GM03348 (cell line): ENCODE results near the gene TENT5A.
"Not testable (repeated sequence)": the region's sequence is repeated elsewhere in the genome, so short reads cannot be mapped to it uniquely, and the experiment has no call there.

Experiments
- DNase-seq: peaks from one replicate; pipeline ENCODE4 v3.0.0; 2012; ENCODE audit warnings: low spot score

TENT5A gene

GRCh38 chr6:81752084-81752920 is at the start of gene TENT5A:
Gene TENT5A, minus strand, starts transcription at chr6:81752681. Its CDS starts 540 bp downstream, at chr6:81752141.
- peak; percentile 92 for DNase-seq

DNA sequence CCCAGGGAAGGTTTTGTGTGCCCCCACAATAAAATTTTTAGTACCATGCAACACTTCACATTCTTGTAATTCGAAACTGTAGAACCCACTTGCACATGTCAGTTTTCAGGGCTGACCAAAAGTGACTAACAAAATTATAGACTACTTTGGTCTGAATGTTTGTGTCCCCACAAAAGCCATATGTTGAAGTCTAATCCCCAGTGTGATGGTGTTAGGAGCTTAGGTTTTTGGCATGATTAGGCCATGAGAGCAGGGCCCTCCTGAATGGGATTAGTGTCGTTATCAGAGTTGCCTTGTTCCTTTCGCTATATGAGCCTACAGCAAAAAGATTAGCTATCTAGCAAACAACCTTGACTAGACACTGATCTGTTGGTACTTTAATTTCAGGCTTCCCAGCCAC is 49.0 kb upstream of the TENT5A start:
- no peak for DNase-seq

DNA sequence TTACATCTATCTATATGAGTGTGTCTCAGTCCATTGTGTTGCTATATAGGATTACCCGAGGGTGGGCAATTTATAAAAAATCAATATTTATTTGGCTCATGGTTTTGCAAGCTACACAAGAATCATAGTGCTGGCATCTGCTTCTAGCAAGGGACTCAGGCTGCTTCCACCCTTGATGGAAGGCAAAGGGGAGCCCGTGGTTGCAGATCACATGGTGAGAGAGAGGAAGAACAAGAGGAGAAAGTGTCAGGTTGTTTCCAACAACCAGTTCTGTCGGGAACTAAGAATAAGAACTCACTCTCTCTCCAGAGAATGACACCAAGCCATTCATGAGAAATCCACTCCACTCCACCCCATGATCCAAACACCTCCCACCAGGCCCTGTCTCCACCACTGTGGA is 48.2 kb upstream of the TENT5A start:
- DNase-seq: no peak

GRCh38 chr6:81799323-81799722 is 46.8 kb upstream of the TENT5A start:
- DNase-seq: no peak

- DNase-seq: no peak
Measured at GRCh38 chr6:81797591-81797990, 45.1 kb upstream of the TENT5A start.

- no peak for DNase-seq
Measured at GRCh38 chr6:81795890-81796289, 43.4 kb upstream of the TENT5A start.

DNA sequence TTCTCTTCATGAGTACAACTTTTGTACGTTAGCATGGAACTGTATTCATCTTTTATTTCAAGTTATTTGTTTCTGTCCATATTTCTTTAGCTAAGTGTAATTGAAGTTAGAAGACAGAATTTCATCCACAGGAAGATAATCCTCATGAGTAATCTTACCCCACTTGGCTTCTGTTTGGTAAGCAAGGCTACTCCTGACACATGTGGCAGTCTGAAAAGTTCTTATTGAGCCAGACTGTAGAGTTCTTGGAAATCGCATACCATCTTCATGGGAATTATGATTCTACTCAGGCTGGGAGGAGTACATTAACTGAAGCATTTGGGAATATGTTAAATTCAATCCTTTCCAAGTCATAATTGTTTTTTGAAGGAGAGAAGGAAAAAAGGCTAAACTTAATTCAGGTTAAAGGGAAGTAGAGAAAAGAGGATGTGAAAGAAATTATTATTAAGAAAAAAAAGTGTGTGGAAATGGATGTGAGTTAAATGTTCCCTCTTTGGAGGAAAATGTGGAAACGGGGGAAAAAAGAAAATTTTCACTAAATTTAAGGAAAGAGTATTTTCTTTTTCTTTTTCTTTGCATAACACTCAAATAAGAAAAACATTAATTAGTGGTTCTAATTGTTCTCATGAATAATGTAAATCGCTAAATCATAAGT is 41.5 kb upstream of the TENT5A start:
- peak; percentile 11 for DNase-seq

DNA sequence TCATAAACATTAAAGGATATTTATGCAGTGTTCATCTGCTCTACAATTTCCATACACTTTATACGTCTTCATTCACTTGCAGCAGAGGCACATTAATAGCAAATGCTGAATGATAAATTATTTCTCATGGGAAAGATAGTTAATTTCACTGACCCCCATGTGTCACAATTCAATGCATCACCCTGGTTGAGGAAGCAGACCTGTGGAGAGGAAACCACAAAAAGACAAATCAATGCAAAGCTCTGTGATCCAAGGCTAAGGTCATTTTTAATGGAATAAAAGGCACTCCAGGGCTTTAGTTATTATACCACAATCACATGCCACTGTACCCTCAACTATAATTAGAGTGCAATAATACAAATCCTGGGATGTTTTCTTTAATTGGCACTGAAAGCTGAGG is 40.3 kb upstream of the TENT5A start:
- no peak for DNase-seq

DNA sequence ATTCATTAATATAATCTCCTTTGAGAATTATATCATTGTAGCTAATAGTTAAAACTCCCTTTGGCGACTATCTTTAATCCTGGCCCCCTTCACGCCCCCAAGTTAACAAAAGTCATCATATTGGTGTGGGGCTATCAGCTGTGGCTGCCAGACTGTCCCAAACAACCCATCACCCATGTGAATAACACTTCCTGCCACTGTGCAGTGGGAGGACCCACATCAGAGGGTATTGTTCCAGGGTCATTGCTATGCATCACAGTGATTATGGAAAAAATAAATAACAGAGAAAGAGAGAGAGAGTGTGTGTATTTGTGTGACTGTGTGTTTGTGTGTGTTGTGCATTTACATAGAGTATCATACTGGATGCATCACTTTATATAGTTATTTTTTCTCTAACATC is 39.3 kb upstream of the TENT5A start:
- DNase-seq: no peak

GRCh38 chr6:81790034-81790433 is 37.6 kb upstream of the TENT5A start:
- no peak for DNase-seq

DNA sequence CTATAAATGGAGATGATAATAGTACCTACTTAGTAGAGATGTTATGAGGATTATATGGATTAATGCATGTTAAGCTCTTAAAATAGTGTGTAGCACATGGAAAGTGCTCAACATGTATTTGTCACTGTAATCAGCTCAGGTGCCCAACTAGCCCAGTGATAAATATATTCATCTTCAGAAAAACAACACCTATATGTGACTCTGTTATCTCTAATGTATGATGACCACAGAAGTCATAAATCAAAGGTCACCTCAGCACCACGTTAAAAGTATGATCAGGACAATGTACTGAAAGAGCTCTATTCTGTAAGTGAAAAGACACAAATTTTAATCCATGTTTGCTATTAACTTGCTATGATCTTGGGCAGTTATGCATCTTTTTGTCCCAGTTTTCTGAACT is 36.8 kb upstream of the TENT5A start:
- DNase-seq: no peak

DNA sequence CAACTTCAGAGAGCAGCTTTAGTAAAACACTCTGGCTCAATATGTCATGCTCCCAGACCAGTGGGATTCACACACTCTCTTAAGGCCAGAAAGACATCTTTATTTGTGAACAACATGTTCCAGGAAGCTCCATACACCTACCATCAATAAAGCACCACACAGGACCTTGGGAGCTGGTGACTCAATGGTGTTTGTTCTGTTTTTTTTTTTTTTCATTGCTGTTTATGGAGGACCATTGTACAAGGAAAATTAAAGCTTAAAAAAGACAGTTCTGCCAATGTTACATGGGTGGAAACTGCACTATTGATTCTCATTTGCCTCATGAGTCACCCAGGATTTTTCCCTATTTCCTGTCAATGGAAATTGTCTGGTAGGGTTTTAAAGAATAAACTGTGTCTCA is 36.3 kb upstream of the TENT5A start:
- DNase-seq: no peak

GRCh38 chr6:81787313-81788068 is 35.0 kb upstream of the TENT5A start:
- DNase-seq: peak; percentile 8

DNA sequence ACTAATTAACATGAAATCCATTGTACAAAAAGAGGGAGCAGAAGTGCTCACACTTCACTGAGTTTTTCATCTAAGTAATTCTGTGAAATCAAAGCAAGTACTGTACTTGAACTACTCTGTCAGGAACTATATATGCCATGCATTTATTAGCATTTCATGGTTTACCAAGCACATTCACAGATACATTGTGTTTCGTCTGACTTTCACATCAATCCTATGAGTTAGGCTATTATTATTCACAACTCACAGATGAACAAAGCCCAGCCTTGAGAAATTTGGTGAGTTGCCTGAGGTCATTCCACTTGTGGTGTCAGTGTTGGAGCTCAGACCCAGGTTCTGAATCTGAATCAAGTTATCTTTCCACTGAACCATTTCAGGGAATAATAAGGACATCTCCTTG is 33.7 kb upstream of the TENT5A start:
- no peak for DNase-seq

DNA sequence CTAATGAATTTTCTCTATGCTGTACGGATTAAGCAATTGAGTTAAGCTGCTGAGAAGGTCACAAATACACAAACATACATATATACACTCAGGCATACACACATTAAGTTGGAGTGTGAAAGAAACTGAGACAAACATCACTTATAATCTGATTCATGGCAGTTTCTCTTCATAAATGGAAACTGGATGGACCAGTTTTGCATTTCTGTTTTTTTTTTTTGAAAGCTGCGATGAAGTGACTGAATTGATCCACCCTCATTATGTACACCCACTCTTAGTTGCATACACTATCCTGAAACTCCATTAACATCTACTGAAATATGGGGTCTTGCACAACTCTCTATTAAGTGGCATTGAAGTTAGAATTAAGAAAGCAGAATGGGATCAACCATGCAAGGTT is 32.9 kb upstream of the TENT5A start:
- DNase-seq: no peak

DNA sequence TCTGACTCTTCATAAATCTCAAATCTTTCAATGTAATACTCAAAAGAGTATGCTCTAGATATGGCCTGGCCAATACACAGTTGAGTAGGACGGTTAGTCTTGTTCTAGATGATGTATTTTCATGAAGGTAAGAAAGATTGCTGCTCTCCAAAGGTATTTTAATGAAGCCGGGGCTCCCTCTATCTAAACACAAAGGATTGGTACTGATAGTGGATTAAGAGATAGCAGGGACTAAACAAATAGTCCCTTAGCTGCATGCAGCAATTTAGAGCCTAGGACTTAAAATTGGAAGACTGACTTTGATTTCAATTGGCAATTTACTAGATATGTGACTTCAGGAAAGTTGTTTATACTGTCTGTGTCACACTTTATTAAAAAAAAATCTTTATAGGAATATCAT is 31.4 kb upstream of the TENT5A start:
- no peak for DNase-seq

DNA sequence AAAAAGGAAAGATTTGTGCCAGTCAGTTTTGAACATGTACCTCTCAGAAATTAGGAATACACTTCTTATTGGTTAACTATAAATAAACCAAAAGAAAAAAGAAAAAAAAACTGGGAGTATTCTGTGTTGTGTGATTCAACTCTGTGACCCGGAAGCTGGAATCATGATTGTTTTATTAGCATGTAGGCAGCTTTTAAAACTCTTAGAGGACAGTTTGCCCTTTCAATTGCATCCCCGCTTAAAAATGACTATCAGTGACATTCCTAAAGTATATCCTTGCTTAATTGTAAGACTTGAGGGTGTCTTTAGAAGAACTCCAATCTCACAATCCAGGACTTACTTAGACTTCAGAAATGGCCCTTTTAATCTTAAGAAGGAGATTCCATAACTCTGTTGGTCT is 29.1 kb upstream of the TENT5A start:
- DNase-seq: no peak

DNA sequence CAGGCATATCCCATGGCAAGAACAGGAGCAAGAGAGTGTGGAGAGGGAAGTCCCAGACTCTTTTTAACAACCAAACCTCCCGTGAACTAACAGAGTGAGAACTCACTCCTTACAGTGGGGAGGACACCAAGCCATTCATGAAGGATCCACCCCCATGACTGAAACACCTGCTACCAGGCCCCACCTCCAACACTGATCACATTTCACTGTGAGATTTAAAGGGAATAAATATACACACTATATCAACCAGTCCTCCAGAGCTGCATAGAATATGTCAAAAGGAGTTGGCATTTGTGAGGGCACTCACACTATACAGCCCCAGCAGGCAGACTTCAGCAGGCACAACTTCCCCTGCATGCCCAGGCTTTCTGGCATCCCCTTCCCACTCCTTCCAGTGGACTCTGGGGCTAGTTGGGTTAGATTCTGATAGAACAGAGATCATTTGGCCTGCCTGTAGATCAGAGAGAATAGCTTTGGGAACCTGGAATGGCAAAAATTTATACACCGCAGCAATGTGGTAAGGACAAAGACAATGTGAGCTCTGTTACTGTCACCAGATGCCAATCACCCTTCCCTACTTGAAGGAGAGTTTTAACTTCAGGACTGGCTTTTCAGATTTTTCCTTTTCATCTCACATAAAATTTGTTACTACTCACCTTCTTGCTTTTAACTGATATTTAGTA is 25.2 kb upstream of the TENT5A start:
- no peak for DNase-seq

GRCh38 chr6:81776219-81776618 is 23.7 kb upstream of the TENT5A start:
- not testable (repeated sequence) for DNase-seq

DNA sequence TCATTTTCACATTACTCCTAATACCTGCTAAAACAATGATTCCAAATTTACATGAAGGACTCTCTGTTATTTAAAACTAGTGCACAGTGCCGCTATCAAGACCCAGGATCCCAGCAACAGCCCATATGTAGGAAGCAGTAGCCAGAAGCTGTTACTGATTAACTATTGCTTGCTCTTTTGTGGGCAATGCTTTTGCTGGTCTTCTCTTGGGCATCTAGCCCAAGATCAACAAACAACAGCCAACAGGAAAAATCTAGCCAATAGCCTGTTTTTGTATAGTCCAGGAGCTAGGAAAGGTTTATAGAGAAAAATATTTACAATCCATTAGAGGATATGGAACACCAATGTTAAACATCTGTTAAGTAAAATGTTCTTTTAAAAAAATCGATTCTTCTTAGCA is 22.1 kb upstream of the TENT5A start:
- no peak for DNase-seq

DNA sequence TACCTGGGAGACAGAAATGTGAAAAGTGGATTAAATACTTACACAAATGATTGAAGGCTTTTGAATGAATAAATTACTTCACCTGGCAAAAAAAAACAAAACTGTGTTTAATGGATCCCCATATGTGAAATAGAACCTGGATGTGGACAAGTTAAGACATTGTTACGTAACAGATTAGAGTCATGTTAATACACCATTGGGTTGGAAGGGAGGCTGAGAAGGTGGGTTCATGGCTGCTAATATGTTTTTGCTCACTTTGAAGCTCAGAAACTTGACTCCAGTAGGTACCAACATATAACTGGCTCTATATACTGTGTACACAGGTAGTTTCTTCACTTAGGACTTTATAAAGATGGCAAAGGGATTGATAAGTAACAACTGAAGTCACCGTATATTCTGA is 21.4 kb upstream of the TENT5A start:
- DNase-seq: no peak

DNA sequence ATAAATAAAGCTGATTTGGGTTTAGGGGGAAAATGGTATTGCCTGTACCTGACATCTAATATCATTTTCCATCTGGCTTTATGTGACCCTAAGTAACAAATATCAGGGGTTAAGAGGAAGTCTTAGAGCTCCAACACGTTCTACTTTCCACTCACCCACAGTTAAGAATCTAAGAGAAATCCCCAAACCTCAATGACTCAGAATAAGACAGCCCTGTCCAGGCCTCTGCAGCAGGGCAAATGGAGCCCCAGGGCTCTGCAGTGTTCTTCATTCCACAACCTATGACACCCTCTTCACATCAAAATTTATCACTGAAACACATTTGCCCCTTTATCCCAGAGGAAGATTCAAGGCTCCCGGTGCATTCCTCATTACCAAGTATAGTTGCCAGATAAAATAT is 20.3 kb upstream of the TENT5A start:
- peak; percentile 50 for DNase-seq
